ENCODE results near the gene GALT. TPM values are rescaled to one million over a fixed set of nuclear protein-coding genes. Genes with fewer than 3 reads are reported as not detected.

Gene GALT
- total and polyA plus RNA-seq, 5 experiments from 2014 or later, result 38.2 to 181 (median 46.7) TPM

- Mint-ChIP-seq H3K4me3 (peak overlapping the region; percentile 82 to 96 (median 90)), H3K4me1 (peaks cover 30 to 59% (median 40%) of the 10 kb centered on the region in 4 donors), H3K36me3 (peaks cover 9 to 20% (median 10%) of the 10 kb centered on the region in 3 donors), H3K9me3 (peaks cover 0 to 17% (median 5%) of the 10 kb centered on the region in 9 donors), H3K27ac (peak overlapping the region; percentile 74 to 99 (median 98)), H3K27me3 (no peaks in the 10 kb centered on the region)
- POLR2A ChIA-PET, result interaction anchor here (0.6 to 1.8 kb wide), 12 partner anchors 9 to 619 kb away, joined by 3 to 23 read pairs (median 4); partner anchors contain the start of genes DNAI1, FAM219A, FANCG and GALT
- ATAC-seq, result peak; percentile 75 to 78
- peak; percentile 77 to 94 (median 86) for DNase-seq
Observed at GRCh38 chr9:34665381-34666250, 19.1 kb downstream of the GALT start.

- H3K27ac Mint-ChIP-seq, result peak overlapping the region in 1 of 10 donors; percentile 26
- H3K9me3 Mint-ChIP-seq, result peaks cover 0 to 20% (median 5%) of the 10 kb centered on the region in 9 donors
- no peak for ATAC-seq
- H3K36me3 Mint-ChIP-seq, result peaks cover 0 to 14% (median 10%) of the 10 kb centered on the region in 3 donors
- no peaks in the 10 kb centered on the region for H3K27me3 Mint-ChIP-seq
- POLR2A ChIA-PET, result no interaction called here
- H3K4me1 Mint-ChIP-seq, result peaks cover 8 to 23% (median 10%) of the 10 kb centered on the region in 4 donors
- H3K4me3 Mint-ChIP-seq, result no peak overlapping the region
- DNase-seq, result no peak
Observed at GRCh38 chr9:34669809-34670562, 23.5 kb downstream of the GALT start.

- peaks cover 0 to 14% (median 10%) of the 10 kb centered on the region in 3 donors for H3K36me3 Mint-ChIP-seq
- H3K9me3 Mint-ChIP-seq, result peaks cover 0 to 20% (median 5%) of the 10 kb centered on the region in 9 donors
- H3K4me3 Mint-ChIP-seq, result no peak overlapping the region
- no peak for DNase-seq
- no peak for ATAC-seq
- H3K4me1 Mint-ChIP-seq, result peaks cover 4 to 13% (median 5%) of the 10 kb centered on the region in 4 donors
- POLR2A ChIA-PET, result no interaction called here
- H3K27me3 Mint-ChIP-seq, result no peaks in the 10 kb centered on the region
- no peak overlapping the region for H3K27ac Mint-ChIP-seq
Observed at GRCh38 chr9:34671307-34671706, 24.8 kb downstream of the GALT start.

- no peak overlapping the region for H3K4me3 Mint-ChIP-seq
- H3K27me3 Mint-ChIP-seq, result no peaks in the 10 kb centered on the region
- H3K9me3 Mint-ChIP-seq, result peaks cover 0 to 15% (median 2%) of the 10 kb centered on the region in 9 donors
- peak overlapping the region in 2 of 10 donors; percentile 19 to 57 for H3K27ac Mint-ChIP-seq
- no peak for ATAC-seq
- no peak for DNase-seq
- H3K4me1 Mint-ChIP-seq, result peaks cover 0 to 2% (median under 1%) of the 10 kb centered on the region in 4 donors
- peaks cover 0 to 9% (median 5%) of the 10 kb centered on the region in 3 donors for H3K36me3 Mint-ChIP-seq
- POLR2A ChIA-PET, result no interaction called here
Observed at GRCh38 chr9:34674440-34674839, 28.0 kb downstream of the GALT start.

- Mint-ChIP-seq H3K27me3 (no peaks in the 10 kb centered on the region), H3K36me3 (peaks cover 0 to 5% (median 0%) of the 10 kb centered on the region in 3 donors), H3K4me3 (no peak overlapping the region), H3K4me1 (peaks cover 0 to 2% (median under 1%) of the 10 kb centered on the region in 4 donors), H3K27ac (peak overlapping the region in 2 of 10 donors; percentile 19 to 57), H3K9me3 (peaks cover 0 to 7% (median 0%) of the 10 kb centered on the region in 9 donors)
- POLR2A ChIA-PET, result no interaction called here
- DNase-seq (peak; percentile 21 to 78 (median 38)), ATAC-seq (peak; percentile 65 to 87)
Observed at GRCh38 chr9:34675048-34675714, 28.7 kb downstream of the GALT start.

- no peak for ATAC-seq
- DNase-seq, result no peak
- peak overlapping the region in 1 of 10 donors; percentile 44 for H3K4me3 Mint-ChIP-seq
- POLR2A ChIA-PET, result no interaction called here
- peak overlapping the region in 2 of 10 donors; percentile 0 to 57 for H3K27ac Mint-ChIP-seq
- H3K36me3 Mint-ChIP-seq, result no peaks in the 10 kb centered on the region
- H3K27me3 Mint-ChIP-seq, result peaks cover 0 to 1% (median 0%) of the 10 kb centered on the region in 5 donors
- peaks cover 0 to 2% (median under 1%) of the 10 kb centered on the region in 4 donors for H3K4me1 Mint-ChIP-seq
- peaks cover 0 to 3% (median 0%) of the 10 kb centered on the region in 9 donors for H3K9me3 Mint-ChIP-seq
Observed at GRCh38 chr9:34675869-34676268, 29.4 kb downstream of the GALT start.

- DNase-seq (no peak), ATAC-seq (no peak)
- no peaks in the 10 kb centered on the region for H3K36me3 Mint-ChIP-seq
- no peak overlapping the region for H3K27ac Mint-ChIP-seq
- POLR2A ChIA-PET, result no interaction called here
- no peaks in the 10 kb centered on the region for H3K4me1 Mint-ChIP-seq
- H3K4me3 Mint-ChIP-seq, result no peak overlapping the region
- no peaks in the 10 kb centered on the region for H3K9me3 Mint-ChIP-seq
- peaks cover 0 to 1% (median 0%) of the 10 kb centered on the region in 5 donors for H3K27me3 Mint-ChIP-seq
Observed at GRCh38 chr9:34684145-34684544, 37.7 kb downstream of the GALT start.

GRCh38 chr9:34684816-34685215, 38.3 kb downstream of the GALT start:
- Mint-ChIP-seq H3K27me3 (peaks cover 0 to 2% (median 0%) of the 10 kb centered on the region in 5 donors), H3K4me3 (no peak overlapping the region), H3K4me1 (no peaks in the 10 kb centered on the region), H3K36me3 (no peaks in the 10 kb centered on the region), H3K9me3 (no peaks in the 10 kb centered on the region), H3K27ac (no peak overlapping the region)
- DNase-seq (no peak), ATAC-seq (no peak)
- POLR2A ChIA-PET, result no interaction called here

- Mint-ChIP-seq H3K27ac (no peak overlapping the region), H3K27me3 (peaks cover 0 to 2% (median 0%) of the 10 kb centered on the region in 5 donors), H3K4me1 (no peaks in the 10 kb centered on the region), H3K9me3 (no peaks in the 10 kb centered on the region), H3K36me3 (no peaks in the 10 kb centered on the region), H3K4me3 (no peak overlapping the region)
- DNase-seq, result no peak
- POLR2A ChIA-PET, result no interaction called here
- no peak for ATAC-seq
Observed at GRCh38 chr9:34685591-34685990, 39.1 kb downstream of the GALT start.

- no peaks in the 10 kb centered on the region for H3K36me3 Mint-ChIP-seq
- H3K27me3 Mint-ChIP-seq, result peaks cover 0 to 2% (median 0%) of the 10 kb centered on the region in 5 donors
- no peak for DNase-seq
- no peaks in the 10 kb centered on the region for H3K9me3 Mint-ChIP-seq
- no peak overlapping the region for H3K27ac Mint-ChIP-seq
- no peaks in the 10 kb centered on the region for H3K4me1 Mint-ChIP-seq
- no peak overlapping the region for H3K4me3 Mint-ChIP-seq
- POLR2A ChIA-PET, result no interaction called here
- no peak for ATAC-seq
Observed at GRCh38 chr9:34686231-34686630, 39.8 kb downstream of the GALT start.

GRCh38 chr9:34686732-34687131, 40.3 kb downstream of the GALT start:
- no peak for DNase-seq
- POLR2A ChIA-PET, result no interaction called here
- H3K4me1 Mint-ChIP-seq, result no peaks in the 10 kb centered on the region

GRCh38 chr9:34687276-34688030, 41.0 kb downstream of the GALT start:
- Mint-ChIP-seq H3K27ac (no peak overlapping the region), H3K27me3 (peaks cover 0 to 2% (median 0%) of the 10 kb centered on the region in 5 donors), H3K9me3 (no peaks in the 10 kb centered on the region), H3K4me3 (no peak overlapping the region), H3K4me1 (no peaks in the 10 kb centered on the region), H3K36me3 (no peaks in the 10 kb centered on the region)
- POLR2A ChIA-PET, result no interaction called here
- DNase-seq (no peak), ATAC-seq (no peak)

More at GRCh38 chr9:34686732-34687131, 40.3 kb downstream of the GALT start:
- Mint-ChIP-seq H3K27me3 (peaks cover 0 to 2% (median 0%) of the 10 kb centered on the region in 5 donors), H3K36me3 (no peaks in the 10 kb centered on the region), H3K4me3 (no peak overlapping the region), H3K27ac (no peak overlapping the region), H3K9me3 (no peaks in the 10 kb centered on the region)
- ATAC-seq, result no peak

Data from naive thymus-derived CD8-positive, alpha-beta T cell (primary cell).